WTC11 (cell line): ENCODE measurements around the gene SMO. TPM values are rescaled to one million over a fixed set of nuclear protein-coding genes. Genes with fewer than 3 reads are reported as not detected.

ENCODE experiments used
- ATAC-seq: fragments of 200-7000 bp; cut with Tn5 transposase; 2 replicates; pipeline ENCODE4 v1.10.0; 2021; ENCODE audit warnings: mild to moderate bottlenecking, moderate library complexity
- CTCF ChIA-PET: fragments of 300-600 bp; sonication (Branson Sonifier 250); formaldehyde crosslinking; loops from one replicate; lab custom pipeline; 2021; ENCODE audit warnings: antibody characterized with exemption; lab: Charles Lee
- POLR2A ChIA-PET: fragments of 350-600 bp; sonication (Branson Sonifier 250); formaldehyde crosslinking; loops from one replicate; lab custom pipeline; 2021; ENCODE audit warnings: antibody characterized with exemption; lab: Charles Lee
- DNase-seq: peaks from one replicate; pipeline ENCODE4 v3.0.0; 2021; ENCODE audit warnings: low spot score
- H3K27ac Mint-ChIP-seq: 2 replicates; pipeline ENCODE4 v1.8.0; 2021; ENCODE audit warnings: mixed read lengths
- H3K27me3 Mint-ChIP-seq: 2 replicates; pipeline ENCODE4 v1.8.0; 2021; ENCODE audit warnings: low read depth, mild to moderate bottlenecking, moderate library complexity, mixed read lengths
- H3K36me3 Mint-ChIP-seq: 2 replicates; pipeline ENCODE4 v1.8.0; 2021; ENCODE audit warnings: mixed read lengths
- H3K4me1 Mint-ChIP-seq: 2 replicates; pipeline ENCODE4 v1.8.0; 2022; ENCODE audit warnings: mixed read lengths
- H3K4me3 Mint-ChIP-seq: 2 replicates; pipeline ENCODE4 v1.8.0; 2021; ENCODE audit warnings: mild to moderate bottlenecking, moderate library complexity, mixed read lengths
- H3K9me3 Mint-ChIP-seq: 2 replicates; pipeline ENCODE4 v1.8.0; 2021; ENCODE audit warnings: mixed read lengths
- AR ChIP-seq: fragments of 250-450 bp; sonication (Bioruptor Pico); IDR thresholded peaks from 2 replicates; pipeline ENCODE4 v1.9.0; 2021; ENCODE audit warnings: mild to moderate bottlenecking
- CREM ChIP-seq: sonication (generic); formaldehyde crosslinking; IDR thresholded peaks from 2 replicates; pipeline ENCODE4 v1.8.1; 2022; ENCODE audit warnings: mild to moderate bottlenecking, missing genetic modification reagents, moderate library complexity
- GTF2I ChIP-seq: fragments of 250-450 bp; sonication (Bioruptor Pico); conservative IDR thresholded peaks from 2 replicates; pipeline ENCODE4 v1.4.0; 2021; ENCODE audit warnings: mild to moderate bottlenecking
- MYBL2 ChIP-seq: sonication (generic); formaldehyde crosslinking; IDR thresholded peaks from 2 replicates; pipeline ENCODE4 v1.8.1; 2023; ENCODE audit warnings: mild to moderate bottlenecking, moderate library complexity, missing genetic modification reagents
- RORB ChIP-seq: fragments of 250-450 bp; sonication (Bioruptor Pico); IDR thresholded peaks from 2 replicates; pipeline ENCODE4 v1.9.0; 2021; ENCODE audit warnings: mild to moderate bottlenecking
- SP1 ChIP-seq: sonication (generic); formaldehyde crosslinking; conservative IDR thresholded peaks from 2 replicates; pipeline ENCODE4 v1.8.1; 2022; ENCODE audit warnings: missing genetic modification reagents
- USF2 ChIP-seq: sonication (generic); formaldehyde crosslinking; IDR thresholded peaks from 2 replicates; pipeline ENCODE4 v1.8.1; 2023; ENCODE audit warnings: mild to moderate bottlenecking, missing genetic modification reagents, moderate library complexity
- ZNF138 ChIP-seq: sonication (generic); formaldehyde crosslinking; conservative IDR thresholded peaks from 2 replicates; pipeline ENCODE4 v1.8.1; 2022; ENCODE audit warnings: mild to moderate bottlenecking, moderate library complexity, missing genetic modification reagents
- ZNF396 ChIP-seq: fragments of 250-450 bp; sonication (Bioruptor Pico); IDR thresholded peaks from 2 replicates; pipeline ENCODE4 v1.8.0; 2021; ENCODE audit warnings: mild to moderate bottlenecking, moderate library complexity, borderline replicate concordance
- ZNF416 ChIP-seq: fragments of 250-450 bp; sonication (Bioruptor Pico); IDR thresholded peaks from 2 replicates; pipeline ENCODE4 v1.9.0; 2021; ENCODE audit warnings: mild to moderate bottlenecking, inconsistent platforms
- ZNF671 ChIP-seq: fragments of 250-450 bp; sonication (Bioruptor Pico); IDR thresholded peaks from 2 replicates; pipeline ENCODE4 v1.8.0; 2021; ENCODE audit warnings: mild to moderate bottlenecking
- total RNA-seq: library from RNA; stranded (reverse); gene quantifications from 3 replicates; pipeline ENCODE4 v1.2.3, GENCODE V29; 2021
- TF ChIP-seq, protein P1 (sequence below): sonication (generic); formaldehyde crosslinking; conservative IDR thresholded peaks from 2 replicates; pipeline ENCODE4 v1.8.1; 2022; ENCODE audit warnings: mild to moderate bottlenecking, missing genetic modification reagents
- TF ChIP-seq, protein P2 (sequence below): sonication (generic); formaldehyde crosslinking; IDR thresholded peaks from 2 replicates; pipeline ENCODE4 v1.8.0; 2023; ENCODE audit warnings: missing genetic modification reagents, mild to moderate bottlenecking, borderline replicate concordance
- TF ChIP-seq, protein P3 (sequence below): sonication (generic); formaldehyde crosslinking; IDR thresholded peaks from 2 replicates; pipeline ENCODE4 v1.8.1; 2022; ENCODE audit warnings: mild to moderate bottlenecking, missing genetic modification reagents, moderate library complexity, borderline replicate concordance
- TF ChIP-seq, protein P4 (sequence below): sonication (generic); formaldehyde crosslinking; IDR thresholded peaks from 2 replicates; pipeline ENCODE4 v1.8.0; 2022; ENCODE audit warnings: mild to moderate bottlenecking, missing genetic modification reagents

SMO gene
- total RNA-seq, 1 experiment from 2014 or later: 56.9 TPM

DNA sequence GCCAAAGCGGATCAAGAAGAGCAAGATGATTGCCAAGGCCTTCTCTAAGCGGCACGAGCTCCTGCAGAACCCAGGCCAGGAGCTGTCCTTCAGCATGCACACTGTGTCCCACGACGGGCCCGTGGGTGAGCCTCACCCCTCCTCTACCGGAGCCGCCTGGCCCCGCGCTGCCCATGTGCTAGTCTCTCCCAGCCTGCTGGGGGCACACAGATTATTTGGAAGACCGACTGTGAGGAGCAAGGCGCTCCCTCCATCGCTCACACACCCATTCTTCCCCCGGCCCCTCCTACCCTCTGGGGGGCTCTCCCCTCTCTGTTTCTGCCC lies 22.5 kb downstream of the SMO start (continued):
- TF ChIP-seq MYBL2 (CRISPR knock-in tag): no peak
- TF ChIP-seq ZNF396 (CRISPR knock-in tag): no peak
- TF ChIP-seq GTF2I: no peak
- TF ChIP-seq, all 79 proteins: peak for 0

DNA sequence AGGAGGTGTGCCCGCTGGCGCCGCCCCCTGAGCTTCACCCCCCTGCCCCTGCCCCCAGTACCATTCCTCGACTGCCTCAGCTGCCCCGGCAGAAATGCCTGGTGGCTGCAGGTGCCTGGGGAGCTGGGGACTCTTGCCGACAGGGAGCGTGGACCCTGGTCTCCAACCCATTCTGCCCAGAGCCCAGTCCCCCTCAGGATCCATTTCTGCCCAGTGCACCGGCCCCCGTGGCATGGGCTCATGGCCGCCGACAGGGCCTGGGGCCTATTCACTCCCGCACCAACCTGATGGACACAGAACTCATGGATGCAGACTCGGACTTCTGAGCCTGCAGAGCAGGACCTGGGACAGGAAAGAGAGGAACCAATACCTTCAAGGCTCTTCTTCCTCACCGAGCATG lies 23.7 kb downstream of the SMO start:
- POLR2A ChIA-PET: no interaction called here
- H3K36me3 Mint-ChIP-seq: peaks cover 42% of the 10 kb centered on the region

DNA sequence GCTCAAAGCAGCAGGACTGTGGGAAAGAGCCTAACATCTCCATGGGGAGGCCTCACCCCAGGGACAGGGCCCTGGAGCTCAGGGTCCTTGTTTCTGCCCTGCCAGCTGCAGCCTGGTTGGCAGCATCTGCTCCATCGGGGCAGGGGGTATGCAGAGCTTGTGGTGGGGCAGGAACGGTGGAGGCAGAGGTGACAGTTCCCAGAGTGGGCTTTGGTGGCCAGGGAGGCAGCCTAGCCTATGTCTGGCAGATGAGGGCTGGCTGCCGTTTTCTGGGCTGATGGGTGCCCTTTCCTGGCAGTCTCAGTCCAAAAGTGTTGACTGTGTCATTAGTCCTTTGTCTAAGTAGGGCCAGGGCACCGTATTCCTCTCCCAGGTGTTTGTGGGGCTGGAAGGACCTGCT lies 24.2 kb downstream of the SMO start:
- POLR2A ChIA-PET: no interaction called here
- ATAC-seq (no peak), DNase-seq (no peak)
- Mint-ChIP-seq H3K27me3 (no peaks in the 10 kb centered on the region; the same call in 1 of the 2 replicates), H3K9me3 (peaks cover 13% of the 10 kb centered on the region), H3K4me1 (0 out of 2 replicates have a peak, but pooled peaks cover 5% of the 10 kb centered on the region), H3K27ac (no peak overlapping the region), H3K4me3 (no peak overlapping the region), H3K36me3 (peaks cover 40% of the 10 kb centered on the region)
- TF ChIP-seq ZNF416 (CRISPR knock-in tag) (no peak), USF2 (CRISPR knock-in tag) (no peak), RORB (no peak), ZNF671 (no peak), ZNF138 (CRISPR knock-in tag) (no peak), CREM (no peak)
- TF ChIP-seq, protein P1, sequence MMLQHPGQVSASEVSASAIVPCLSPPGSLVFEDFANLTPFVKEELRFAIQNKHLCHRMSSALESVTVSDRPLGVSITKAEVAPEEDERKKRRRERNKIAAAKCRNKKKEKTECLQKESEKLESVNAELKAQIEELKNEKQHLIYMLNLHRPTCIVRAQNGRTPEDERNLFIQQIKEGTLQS: no peak
- TF ChIP-seq, protein P2, sequence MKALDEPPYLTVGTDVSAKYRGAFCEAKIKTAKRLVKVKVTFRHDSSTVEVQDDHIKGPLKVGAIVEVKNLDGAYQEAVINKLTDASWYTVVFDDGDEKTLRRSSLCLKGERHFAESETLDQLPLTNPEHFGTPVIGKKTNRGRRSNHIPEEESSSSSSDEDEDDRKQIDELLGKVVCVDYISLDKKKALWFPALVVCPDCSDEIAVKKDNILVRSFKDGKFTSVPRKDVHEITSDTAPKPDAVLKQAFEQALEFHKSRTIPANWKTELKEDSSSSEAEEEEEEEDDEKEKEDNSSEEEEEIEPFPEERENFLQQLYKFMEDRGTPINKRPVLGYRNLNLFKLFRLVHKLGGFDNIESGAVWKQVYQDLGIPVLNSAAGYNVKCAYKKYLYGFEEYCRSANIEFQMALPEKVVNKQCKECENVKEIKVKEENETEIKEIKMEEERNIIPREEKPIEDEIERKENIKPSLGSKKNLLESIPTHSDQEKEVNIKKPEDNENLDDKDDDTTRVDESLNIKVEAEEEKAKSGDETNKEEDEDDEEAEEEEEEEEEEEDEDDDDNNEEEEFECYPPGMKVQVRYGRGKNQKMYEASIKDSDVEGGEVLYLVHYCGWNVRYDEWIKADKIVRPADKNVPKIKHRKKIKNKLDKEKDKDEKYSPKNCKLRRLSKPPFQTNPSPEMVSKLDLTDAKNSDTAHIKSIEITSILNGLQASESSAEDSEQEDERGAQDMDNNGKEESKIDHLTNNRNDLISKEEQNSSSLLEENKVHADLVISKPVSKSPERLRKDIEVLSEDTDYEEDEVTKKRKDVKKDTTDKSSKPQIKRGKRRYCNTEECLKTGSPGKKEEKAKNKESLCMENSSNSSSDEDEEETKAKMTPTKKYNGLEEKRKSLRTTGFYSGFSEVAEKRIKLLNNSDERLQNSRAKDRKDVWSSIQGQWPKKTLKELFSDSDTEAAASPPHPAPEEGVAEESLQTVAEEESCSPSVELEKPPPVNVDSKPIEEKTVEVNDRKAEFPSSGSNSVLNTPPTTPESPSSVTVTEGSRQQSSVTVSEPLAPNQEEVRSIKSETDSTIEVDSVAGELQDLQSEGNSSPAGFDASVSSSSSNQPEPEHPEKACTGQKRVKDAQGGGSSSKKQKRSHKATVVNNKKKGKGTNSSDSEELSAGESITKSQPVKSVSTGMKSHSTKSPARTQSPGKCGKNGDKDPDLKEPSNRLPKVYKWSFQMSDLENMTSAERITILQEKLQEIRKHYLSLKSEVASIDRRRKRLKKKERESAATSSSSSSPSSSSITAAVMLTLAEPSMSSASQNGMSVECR (CRISPR knock-in tag): no peak
- TF ChIP-seq, protein P3, sequence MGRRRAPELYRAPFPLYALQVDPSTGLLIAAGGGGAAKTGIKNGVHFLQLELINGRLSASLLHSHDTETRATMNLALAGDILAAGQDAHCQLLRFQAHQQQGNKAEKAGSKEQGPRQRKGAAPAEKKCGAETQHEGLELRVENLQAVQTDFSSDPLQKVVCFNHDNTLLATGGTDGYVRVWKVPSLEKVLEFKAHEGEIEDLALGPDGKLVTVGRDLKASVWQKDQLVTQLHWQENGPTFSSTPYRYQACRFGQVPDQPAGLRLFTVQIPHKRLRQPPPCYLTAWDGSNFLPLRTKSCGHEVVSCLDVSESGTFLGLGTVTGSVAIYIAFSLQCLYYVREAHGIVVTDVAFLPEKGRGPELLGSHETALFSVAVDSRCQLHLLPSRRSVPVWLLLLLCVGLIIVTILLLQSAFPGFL: no peak
- CTCF ChIA-PET: interaction anchor here (1.5 to 3.2 kb wide), 3 partner anchors 10 to 222 kb away, joined by 4 to 45 read pairs (median 5); partner anchors contain the start of gene STRIP2

More for the DNA sequence above, 23.7 kb downstream of the SMO start:
- TF ChIP-seq GTF2I: no peak
- no peak for TF ChIP-seq SP1 (CRISPR knock-in tag)
- TF ChIP-seq AR: no peak
- TF ChIP-seq, protein P4, sequence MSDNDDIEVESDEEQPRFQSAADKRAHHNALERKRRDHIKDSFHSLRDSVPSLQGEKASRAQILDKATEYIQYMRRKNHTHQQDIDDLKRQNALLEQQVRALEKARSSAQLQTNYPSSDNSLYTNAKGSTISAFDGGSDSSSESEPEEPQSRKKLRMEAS: no peak
- TF ChIP-seq USF2 (CRISPR knock-in tag): no peak
- no peak overlapping the region for H3K4me3 Mint-ChIP-seq
- CTCF ChIA-PET: interaction anchor here (1.5 to 3.2 kb wide), 3 partner anchors 48 to 222 kb away, joined by 4 to 45 read pairs (median 10); partner anchors contain the start of genes STRIP2 and TSPAN33
- H3K27ac Mint-ChIP-seq: no peak overlapping the region
- 0 out of 2 replicates have a peak, but pooled peaks cover 5% of the 10 kb centered on the region for H3K4me1 Mint-ChIP-seq
- H3K9me3 Mint-ChIP-seq: peaks cover 11% of the 10 kb centered on the region
- H3K27me3 Mint-ChIP-seq: no peaks in the 10 kb centered on the region; the same call in 1 of the 2 replicates
- ATAC-seq (no peak), DNase-seq (no peak)
